Embryonic facial prominence (tissue), 1 donor: ENCODE data around the gene ARHGDIA.
A peak's percentile ranks its signal among the peaks of the same experiment; 100 is the strongest.

ENCODE experiments used
- DNase-seq: peaks from one replicate; pipeline ENCODE4 v3.0.0-alpha.2; 2016; ENCODE audit errors: extremely low spot score

The ARHGDIA gene

DNA sequence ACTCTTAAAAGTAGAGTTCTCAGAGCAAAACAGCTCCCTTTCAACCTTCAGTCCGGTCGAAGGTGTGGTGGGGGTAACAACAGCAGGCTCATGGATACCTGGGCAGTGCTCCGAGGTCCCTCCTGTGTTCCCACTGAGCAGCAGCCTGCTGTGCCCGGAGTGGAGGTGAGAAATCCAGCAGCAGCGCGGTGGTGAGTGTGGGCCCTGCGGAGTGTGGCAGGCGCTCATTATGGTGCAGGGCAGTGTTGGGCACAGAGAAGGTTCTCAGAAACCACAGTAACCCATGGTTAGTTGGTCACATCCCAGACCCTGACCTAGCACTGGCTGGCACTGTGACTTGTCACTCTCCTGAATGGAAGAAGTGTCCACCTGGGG is 5.8 kb downstream of the ARHGDIA start:
- no peak for DNase-seq

DNA sequence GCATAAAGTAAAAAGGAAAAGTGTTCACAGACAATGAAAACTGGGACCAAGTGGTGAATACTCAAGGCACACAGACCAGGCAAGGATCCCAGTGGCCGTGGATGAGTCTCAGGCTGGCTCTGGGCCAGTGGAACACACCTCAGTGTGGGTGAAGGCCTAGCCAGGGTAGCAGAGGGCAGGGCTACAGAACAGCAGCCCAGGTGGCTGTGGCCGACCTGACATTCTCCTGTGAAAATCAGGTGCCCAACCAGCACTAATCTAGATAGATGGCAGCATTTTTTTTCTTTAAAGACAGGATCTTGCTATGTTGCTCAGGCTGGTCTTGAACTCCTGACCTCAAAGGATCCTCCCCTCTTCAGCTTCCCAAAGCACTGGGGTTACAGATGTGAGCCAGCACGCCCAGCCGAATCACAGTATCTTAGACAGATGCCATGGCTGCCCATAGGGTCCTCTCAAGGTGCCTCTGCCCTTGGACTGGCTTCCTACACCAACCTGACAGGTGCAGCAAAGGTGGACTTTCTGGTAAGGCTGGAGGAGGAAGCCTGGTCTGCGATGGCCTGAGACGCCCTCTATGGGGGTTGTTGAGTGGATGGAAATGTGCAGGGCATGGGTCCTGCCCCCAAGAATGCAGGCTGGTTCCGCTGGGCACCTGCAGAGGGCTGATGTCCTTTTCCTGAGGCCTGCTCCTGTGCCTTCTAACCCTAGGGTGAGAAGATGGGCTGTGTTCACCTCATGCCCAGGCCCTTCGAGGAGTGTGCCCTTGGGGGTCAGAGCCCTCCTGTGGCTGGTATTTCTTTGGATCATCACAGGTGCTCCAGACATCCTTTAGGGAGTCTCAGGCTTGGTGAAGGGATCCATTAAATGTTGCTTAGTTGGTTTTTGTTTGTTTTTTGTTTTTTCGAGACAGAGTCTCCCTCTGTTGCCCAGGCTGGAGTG is 7.0 kb downstream of the ARHGDIA start:
- DNase-seq = no peak

DNA sequence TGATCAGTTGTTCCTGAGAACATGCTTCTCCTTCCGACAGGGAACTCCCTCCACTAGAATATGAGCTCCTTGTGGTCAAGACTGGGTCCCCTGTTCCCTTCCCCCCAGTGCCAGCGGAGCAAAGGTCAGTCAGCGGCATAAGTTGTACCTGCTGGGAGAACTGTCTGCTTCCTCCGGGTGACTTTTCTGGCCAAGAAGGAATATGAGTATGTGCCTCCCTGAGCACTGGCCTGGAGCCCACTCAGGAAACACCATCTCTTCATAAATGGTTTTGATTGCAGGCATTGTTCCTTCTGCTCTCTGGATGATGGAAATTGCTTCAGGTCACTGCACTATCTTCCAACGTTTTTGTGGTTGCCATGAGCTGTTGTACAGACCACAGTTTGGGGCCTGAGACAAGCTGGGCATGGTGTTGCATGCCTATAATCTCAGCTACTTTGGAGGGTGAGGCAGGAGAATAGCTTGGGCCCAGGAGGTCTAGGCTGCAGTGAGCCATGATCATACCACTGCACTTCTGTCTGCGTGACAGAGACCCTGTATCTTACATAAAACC is 7.9 kb downstream of the ARHGDIA start:
- DNase-seq = no peak

DNA sequence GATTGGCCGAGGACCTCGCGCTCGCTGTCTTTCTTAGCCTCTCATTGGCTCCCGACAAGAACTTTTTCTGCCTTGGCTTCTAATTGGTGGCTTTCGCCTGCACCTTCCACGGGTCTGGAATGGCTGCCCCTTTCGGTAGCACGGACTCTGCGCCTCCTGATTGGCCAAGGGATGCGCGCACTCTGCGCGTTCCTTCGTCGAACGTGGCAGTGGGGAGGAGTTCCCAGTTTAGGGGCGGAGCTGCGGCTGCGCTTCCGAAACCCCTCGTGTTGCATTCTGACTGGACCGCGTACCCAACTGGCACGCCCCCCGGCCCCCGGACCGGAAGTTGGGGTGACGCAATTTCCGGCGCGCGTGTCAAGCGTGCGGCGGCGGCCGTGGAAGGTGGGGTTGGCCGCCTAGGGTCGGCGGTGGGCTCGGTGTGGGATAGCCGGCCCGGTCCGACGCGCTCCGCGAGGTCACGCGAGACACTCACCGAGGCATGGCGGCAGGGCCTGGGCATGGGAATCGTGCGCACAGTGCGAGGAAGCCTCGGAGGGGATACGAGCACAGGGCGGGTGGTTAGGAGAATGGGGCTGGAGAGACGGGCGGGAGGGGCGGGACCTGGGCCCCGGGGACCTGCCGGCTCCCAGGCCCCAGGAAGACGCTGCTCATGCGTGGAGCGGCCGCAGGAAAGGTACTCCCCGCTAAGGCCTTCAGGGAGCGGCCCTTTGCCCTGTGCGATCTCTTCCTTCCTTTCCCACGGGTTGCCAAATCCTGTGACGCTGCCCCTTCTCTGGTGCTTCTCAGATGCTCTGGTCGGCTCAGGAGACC is 10.2 kb downstream of the ARHGDIA start:
- DNase-seq = peak; percentile 100

DNA sequence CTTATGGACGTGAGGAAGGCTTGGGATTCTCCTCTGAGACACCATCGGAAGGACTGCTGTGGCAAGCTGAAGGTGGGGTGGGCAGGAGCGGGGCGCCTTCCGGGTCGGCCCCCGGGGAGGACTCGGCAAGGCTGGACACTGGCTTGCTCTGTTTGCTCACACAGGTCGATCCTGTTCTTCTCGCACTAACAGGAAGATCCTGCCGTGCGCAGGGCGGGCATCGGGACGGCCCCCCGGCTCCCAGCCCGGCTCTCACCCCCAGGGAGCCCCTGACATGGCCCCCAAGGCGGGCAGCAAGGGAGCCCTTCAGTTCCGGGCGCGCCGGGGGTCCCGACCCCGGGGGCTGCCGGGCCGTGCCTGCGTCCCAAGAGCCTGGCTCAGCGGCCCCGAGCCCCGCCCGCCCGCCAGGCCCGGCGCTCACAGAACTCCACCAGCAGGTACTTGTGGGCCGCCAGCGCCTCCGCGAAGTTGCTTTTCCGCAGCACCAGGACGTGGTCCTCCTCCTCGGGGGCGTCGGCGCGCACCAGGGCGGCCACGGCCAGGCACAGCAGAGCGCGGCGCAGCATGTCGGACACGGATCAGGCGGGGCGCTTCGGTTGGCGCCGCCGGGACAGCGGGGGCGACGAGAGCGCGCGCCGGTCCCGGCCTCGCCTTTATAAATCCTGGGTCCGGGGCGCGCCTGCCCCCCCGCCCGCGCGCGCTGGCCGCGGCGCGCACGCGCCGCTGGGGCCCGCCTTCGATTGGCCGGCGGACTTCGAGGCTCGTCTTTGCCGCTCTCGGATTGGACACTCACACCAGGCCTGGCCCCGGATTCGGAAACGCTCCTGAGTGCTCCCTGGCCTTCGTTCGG is 11.0 kb downstream of the ARHGDIA start, which contains the start of gene P4HB:
Gene P4HB, minus strand, starts transcription at position 630 of the 850 bp plus-strand sequence. Its CDS starts 64 bp downstream, at position 566.
- DNase-seq = no peak

DNA sequence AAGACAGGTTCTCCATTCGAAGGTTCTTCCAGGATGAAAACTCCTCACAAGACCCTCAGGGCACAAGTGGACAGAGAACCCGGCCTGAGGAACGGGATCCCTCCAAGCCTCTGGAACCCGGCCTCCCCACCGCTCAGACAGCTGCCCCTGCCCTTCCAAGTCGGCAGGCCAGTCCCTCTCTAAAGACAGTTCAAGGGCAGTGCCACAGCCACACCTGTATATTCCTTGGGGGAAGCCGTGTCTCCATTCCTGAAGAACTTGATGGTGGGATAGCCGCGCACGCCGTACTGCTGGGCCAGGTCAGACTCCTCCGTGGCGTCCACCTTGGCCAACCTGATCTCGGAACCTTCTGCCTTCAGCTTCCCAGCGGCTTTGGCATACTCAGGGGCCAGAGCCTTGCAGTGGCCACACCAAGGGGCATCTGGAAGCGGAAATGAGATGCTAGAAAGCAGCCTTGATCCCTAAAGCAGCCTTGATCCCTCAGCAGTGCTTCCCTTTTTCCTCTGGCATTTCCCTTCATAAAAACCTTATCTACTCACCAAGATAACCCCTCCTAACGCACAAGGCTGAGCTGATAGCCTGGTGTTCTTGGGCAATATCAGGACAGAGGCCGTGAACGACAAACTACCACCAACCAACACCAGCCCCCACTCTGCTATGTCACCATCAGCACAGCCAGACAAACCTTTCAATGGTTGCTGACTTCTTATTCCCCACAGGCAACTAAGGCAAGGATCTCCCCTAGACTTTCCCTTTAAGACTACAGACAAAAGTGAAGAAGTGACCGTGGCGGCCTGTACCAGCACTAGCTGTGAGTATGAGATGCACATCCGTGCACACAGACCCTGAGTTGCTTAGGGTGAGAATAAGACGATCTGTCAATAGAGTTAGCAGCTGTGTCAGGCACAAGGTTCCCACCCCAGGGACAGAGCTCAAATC is 11.9 kb downstream of the ARHGDIA start:
- DNase-seq = no peak

DNA sequence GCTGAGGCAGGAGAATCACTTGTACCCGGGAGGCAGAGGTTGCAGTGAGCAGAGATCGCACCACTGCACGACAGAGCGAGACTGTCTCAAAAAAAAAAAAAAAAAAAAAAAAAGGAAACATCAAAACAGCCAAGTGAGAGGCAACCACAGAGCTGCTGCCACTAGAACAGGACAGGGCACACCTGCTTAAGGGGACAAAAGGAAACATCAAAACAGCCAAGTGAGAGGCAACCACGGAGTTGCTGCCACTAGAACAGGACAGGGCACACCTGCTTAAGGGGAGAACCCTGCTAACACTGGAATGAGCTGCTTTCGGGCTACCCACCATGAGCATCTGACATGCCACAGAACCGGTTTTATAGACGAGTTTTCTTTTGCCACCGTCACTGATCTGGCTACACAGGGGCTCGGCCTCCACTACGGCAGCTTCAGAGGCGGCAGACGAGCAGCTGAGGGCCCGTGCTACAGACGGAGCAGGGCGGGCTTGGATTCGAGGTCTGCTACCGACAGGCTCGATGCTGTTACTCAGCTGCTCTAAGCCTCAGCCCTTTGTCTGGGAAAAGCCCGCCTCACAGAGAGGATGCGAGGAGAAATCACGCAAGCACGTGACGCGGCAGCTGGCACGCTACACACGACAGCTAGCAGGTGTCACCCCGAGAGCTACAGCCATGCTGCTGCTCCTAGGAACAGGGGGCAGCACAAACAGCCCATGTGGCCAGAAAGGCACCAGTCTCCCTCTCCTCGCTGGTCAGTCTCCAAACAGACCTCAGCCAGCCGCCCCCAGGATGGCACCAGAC is 12.8 kb downstream of the ARHGDIA start:
- DNase-seq = no peak

DNA sequence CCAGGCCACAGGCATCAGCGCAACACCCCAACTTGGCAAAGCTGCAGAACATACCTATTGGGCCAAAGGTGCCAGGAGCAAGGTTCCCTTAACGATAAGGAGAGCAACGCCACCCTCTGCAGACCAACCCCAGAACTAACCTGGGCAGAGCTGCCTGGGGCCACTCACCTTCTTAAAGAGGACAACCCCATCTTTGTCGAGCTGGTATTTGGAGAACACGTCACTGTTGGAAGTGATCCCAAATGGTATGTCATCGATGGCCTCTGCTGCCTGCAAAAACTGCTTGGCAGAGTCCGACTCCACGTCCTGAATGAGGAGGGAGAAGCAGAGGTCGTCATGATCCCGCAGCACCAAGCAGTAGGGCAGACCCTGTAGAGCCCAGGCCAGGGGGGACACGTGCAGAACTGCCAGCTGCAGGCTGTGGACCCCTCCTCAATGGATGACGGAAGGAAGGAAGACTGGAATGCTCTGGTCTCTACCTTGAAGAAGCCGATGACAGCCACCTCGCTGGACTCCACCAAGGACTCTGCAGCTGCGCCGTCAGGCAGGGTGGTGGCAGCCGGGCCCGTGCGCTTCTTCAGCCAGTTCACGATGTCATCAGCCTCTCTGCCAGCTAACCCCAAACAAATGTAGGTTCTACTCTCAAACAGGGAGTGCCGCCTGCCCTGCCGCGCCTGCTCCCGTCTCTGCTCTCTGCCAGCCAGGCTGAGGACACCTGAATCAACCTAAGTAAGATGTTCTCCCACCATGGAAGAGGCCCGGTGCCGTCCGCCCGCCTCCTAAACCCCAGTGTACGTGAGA is 16.0 kb downstream of the ARHGDIA start:
- no peak for DNase-seq

DNA sequence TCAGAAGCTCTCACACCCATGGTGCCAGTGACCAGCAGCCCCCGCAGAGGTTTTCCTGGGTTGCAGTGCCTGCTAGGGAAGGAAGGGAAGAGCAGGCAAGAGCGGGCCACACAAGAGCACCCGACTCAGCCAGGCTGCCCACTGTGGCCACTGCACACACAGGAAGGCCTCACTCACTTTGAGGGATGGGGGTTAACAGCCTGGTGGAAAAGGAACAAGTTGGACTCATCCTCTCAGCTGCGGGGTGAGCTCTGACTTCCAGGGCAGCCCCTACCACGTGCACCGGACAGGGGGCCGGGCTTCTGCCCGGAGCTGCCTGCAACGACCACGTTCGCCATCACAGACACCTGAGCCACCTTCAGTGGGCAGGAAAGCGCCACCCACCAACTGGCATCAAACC is 18.9 kb downstream of the ARHGDIA start:
- no peak for DNase-seq

DNA sequence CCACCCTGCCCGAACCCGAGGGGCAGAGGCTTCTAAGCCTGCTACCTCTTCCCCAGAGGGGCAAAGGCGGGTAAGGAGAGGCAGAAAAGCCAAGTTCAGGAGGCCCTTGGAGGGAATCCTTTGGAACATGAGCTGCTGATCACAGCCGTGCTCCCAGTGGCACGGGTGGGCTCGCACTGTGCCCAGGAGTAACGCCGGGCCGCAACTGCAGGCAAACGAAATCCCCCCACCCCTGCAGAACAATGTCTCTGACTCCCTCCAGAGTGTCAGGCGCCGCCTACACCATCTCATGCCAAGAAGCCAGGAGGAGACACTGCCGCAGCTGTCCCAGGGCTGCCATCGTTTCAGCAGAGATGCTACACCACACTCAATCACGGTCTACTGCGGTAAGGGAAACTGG is 19.7 kb downstream of the ARHGDIA start:
- no peak for DNase-seq

DNA sequence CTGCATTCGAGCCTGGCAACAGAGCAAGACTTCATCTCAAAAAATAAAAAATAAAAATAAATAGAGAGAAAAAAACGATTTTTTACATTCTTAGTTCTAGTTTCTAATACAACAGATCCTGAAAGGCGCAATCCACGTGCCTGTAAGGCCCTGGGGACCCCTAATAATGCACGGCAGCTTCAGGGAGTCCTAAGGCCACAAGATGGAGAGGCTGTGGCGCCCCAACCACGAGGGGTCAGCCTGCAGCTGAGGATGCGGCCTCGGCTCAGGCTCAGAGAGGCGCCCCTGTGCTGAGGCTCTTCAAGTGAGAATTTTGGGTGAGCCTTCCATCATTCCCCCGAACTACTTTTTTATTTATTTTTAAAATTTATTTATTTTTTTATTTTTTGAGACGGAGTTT is 21.7 kb downstream of the ARHGDIA start:
- no peak for DNase-seq

DNA sequence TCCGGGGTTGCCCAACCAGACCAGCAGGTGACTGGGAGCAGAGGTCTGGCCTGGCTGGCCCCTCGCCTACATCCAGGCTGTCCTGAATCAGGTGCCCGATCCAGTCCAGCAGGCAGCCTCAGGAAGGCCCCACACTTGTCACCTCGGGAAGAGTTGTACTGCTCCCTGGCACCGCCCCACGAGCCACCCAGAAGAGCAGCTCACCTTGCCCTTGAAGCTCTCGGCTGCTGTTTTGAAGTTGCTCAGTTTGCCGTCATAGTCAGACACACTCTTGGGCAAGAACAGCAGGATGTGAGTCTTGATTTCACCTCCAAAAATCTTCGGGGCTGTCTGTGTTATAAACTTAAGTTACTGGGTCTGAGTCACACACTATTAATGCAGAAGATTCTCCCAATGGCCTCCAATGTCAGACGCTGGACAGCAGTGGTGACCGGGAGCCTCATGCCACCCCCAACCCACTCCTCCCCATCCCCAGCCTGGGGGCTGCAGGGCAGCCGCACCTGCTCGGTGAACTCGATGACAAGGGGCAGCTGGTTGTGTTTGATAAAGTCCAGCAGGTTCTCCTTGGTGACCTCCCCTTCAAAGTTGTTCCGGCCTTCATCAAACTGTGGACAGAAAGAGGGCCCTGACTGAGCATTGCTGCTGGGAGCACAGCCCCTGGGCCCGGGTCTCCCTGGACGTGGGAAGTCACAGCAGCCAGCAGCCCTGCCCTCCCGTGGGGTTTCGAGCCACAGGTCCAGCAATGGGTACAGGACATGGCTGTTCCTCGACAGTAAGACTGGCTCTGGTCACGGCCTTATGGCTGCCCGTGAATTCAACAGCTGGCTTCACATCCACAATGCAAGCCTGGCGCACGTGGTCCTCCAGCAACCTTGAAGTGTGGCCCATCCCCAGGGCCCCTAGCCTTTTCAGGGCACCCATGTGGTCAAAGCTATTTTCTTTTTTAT is 24.1 kb downstream of the ARHGDIA start:
- no peak for DNase-seq

DNA sequence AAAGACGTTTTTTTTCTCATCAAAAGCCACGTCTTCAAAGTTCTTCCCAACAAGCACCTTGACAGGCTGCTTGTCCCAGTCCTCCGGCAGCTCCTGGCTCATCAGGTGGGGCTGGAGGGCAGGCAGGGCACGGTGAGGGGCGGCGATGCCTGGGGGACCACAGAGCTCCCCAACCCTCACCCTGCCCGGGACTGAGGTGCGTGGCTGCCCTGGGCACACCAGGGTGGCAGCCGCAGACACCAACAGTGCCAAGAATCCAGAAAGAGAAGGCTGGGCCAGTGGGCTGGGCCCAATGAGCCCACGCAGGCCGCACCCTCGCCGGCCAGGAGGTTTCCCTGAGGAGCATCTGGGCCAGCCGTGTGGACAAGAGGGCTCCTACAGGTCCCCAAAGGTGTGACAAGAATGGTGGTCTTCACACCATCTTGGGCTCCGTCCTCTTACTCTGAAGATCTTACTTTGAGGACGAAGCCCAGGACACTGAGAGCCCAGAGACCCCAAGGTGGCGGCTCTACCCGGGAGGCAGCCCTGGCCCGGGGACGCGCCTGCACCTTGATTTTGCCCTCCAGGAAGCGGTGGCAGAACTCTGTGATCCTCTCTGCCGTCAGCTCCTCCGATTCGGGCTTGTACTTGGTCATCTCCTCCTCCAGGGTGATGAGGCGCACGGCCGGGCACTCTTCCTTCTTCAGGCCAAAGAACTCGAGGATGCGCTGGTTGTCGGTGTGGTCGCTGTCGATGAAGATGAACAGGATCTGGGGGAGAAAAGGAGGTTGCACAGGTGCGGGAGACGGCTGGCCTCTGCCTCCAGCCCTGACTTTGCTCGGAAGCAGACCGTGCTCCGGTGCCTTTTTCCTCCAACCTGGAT is 25.0 kb downstream of the ARHGDIA start:
- DNase-seq = no peak

DNA sequence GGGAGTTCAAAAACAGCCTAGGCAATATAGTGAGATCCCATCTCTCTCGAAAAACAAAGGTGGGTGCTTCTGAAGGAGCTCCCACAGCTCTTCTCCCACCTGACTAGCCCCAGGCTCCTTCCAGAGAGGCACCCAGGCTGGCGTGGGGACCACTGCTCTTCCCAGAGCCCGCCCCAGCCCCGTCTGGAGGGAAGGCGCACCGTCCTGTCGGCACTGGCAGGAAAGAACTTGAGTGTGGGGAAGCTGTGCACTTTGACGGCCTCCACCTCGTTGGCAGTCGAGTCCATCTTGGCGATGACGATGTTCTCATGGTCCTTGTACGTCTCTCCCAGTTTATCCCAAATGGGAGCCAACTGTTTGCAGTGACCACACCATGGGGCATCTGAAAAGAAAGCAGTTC is 25.8 kb downstream of the ARHGDIA start:
- DNase-seq = no peak

DNA sequence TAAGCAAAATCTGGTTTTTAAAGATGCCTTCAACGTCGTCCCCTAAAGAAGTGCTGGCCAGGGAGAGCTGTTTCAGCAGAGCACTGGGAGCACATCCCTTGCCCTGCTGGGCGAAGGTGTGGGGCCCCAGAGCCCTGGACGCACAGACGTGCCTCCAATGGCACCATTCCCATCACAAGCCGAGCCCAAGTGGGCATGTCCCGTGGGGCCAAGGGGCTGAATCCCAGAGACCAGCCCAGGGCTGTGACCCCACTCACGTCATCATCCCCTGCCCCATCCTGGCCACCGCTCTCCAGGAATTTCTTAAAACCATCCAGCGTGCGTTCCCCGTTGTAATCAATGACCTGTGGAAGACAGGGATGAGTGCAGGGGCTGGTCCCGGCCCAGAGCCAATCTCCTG is 26.2 kb downstream of the ARHGDIA start:
- no peak for DNase-seq

DNA sequence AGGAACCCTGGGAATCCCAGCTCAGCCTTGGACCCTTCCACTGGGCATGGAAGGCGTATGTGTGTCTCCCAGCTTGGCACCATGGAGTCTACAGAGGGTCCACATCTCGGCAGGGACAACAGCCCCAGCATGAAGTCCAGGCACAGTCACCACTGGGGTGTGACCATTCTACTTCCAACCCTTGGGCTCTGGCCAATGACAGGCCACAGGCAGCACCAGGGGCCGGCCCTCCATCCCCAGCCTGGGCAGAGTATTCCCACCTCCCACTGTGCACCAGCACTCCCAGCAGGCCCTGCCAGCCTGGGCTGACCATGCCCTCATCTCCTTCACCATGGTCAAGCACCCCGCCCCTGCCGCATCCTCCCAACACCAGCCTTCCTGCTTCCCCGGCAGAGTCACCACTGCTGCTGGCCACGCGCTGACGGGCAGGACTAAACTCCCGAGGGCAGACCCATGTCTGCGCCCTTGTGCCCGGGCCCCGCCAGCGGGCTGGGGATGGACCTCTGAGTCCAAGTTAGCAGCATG is 26.7 kb downstream of the ARHGDIA start:
- no peak for DNase-seq
